K562 (cell line): ENCODE results near the gene PFN3. TPM values are rescaled to one million over a fixed set of nuclear protein-coding genes. Genes with fewer than 3 reads are reported as not detected.

Source experiments
- CC2D1A ChIP-seq: fragments of 450-650 bp; IDR thresholded peaks from 2 replicates; pipeline ENCODE4 v1.6.1; 2017; ENCODE audit warnings: mild to moderate bottlenecking
- CCNT2 ChIP-seq: IDR thresholded peaks from 2 replicates; pipeline ENCODE4 v1.6.1; 2011; ENCODE audit warnings: borderline replicate concordance, low read depth, mild to moderate bottlenecking, moderate library complexity, mixed read lengths, low read length; ENCODE audit not compliant: insufficient read length; ENCODE audit errors: extremely low read depth
- CTBP1 ChIP-seq: fragments of 450-650 bp; IDR thresholded peaks from 2 replicates; pipeline ENCODE4 v1.6.1; 2016; ENCODE audit warnings: borderline replicate concordance
- DLX4 ChIP-seq: fragments of 250-450 bp; sonication (Bioruptor Pico); IDR thresholded peaks from 2 replicates; pipeline ENCODE4 v1.6.1; 2021; ENCODE audit warnings: mild to moderate bottlenecking
- ELF2 ChIP-seq: fragments of 250-450 bp; sonication (Bioruptor Pico); IDR thresholded peaks from 2 replicates; pipeline ENCODE4 v1.5.0; 2021; ENCODE audit warnings: mild to moderate bottlenecking
- ETV6 ChIP-seq, 3 experiments: fragments of 150-350 bp in 1 of 3; sonication (generic) in 1 of 3; formaldehyde crosslinking in 1 of 3; IDR thresholded peaks; 2 replicates each; pipeline versions ENCODE4 v1.6.1 to v1.8.0; 2014 to 2022; ENCODE audit warnings: borderline replicate concordance in 2 of 3, low read depth in 2 of 3, antibody characterized with exemption in 1 of 3, low read length in 1 of 3, mild to moderate bottlenecking in 1 of 3, missing genetic modification reagents in 1 of 3
- HINFP ChIP-seq: fragments of 450-650 bp; conservative IDR thresholded peaks from 2 replicates; pipeline ENCODE4 v1.6.1; 2016; ENCODE audit warnings: missing genetic modification characterization, low read depth, mild to moderate bottlenecking, control low read depth, missing compliant biosample characterization
- MNT ChIP-seq, 2 experiments: fragments of 450-650 bp; conservative IDR thresholded peaks; 2 replicates each; pipeline ENCODE4 v1.6.1; 2017; ENCODE audit warnings: mild to moderate bottlenecking in 2 of 2, moderate library complexity in 2 of 2
- PKNOX1 ChIP-seq: fragments of 450-650 bp; IDR thresholded peaks from 2 replicates; pipeline ENCODE4 v1.6.1; 2016
- POLR2A ChIP-seq: fragments of 450-650 bp; conservative IDR thresholded peaks from 2 replicates; pipeline ENCODE4 v1.6.1; 2016
- RNF219 ChIP-seq: fragments of 250-450 bp; sonication (Bioruptor Pico); IDR thresholded peaks from 2 replicates; pipeline ENCODE4 v1.5.0; 2022; ENCODE audit warnings: mild to moderate bottlenecking
- SIN3B ChIP-seq: fragments of 450-650 bp; IDR thresholded peaks from 2 replicates; pipeline ENCODE4 v1.6.1; 2017; ENCODE audit warnings: low read depth, mild to moderate bottlenecking, moderate library complexity
- STAT6 ChIP-seq: sonication (generic); formaldehyde crosslinking; IDR thresholded peaks from 2 replicates; pipeline ENCODE4 v1.8.1; 2023; ENCODE audit warnings: mild to moderate bottlenecking, missing genetic modification reagents
- SUPT5H ChIP-seq: fragments of 450-650 bp; IDR thresholded peaks from 2 replicates; pipeline ENCODE4 v1.6.1; 2016
- TAF9B ChIP-seq: fragments of 450-650 bp; IDR thresholded peaks from 2 replicates; pipeline ENCODE4 v1.6.1; 2018; ENCODE audit warnings: mild to moderate bottlenecking; ENCODE audit not compliant: partially characterized antibody
- TBP ChIP-seq: optimal IDR thresholded peaks from 2 replicates; pipeline ENCODE3; 2011; ENCODE audit warnings: low read depth, low read length, improper control_type of control experiment
- ZNF830 ChIP-seq: fragments of 250-450 bp; sonication (Bioruptor Pico); IDR thresholded peaks from 2 replicates; pipeline ENCODE4 v1.5.0; 2021; ENCODE audit warnings: mild to moderate bottlenecking
- polyA plus RNA-seq, 8 experiments: library from polyadenylated mRNA; depleted of rRNA in 4 of 8; stranded (reverse) in 5 of 8; unstranded in 3 of 8; fragments of >200 nt; fragmentation: Nextera tagmentation in 2 of 8; fragmentation: Illumina TruSeq in 1 of 8; extraction: Ambion mirVana in 2 of 8; extraction: Trizol in 1 of 8; gene quantifications; 2 replicates each; pipeline versions ENCODE4 v1.2.1 to v1.2.3, GENCODE V29; 2011 to 2014; ENCODE audit warnings: inconsistent platforms in 1 of 8, missing spikeins in 1 of 8
- total RNA-seq, 7 experiments: library from RNA; depleted of rRNA in 6 of 7; stranded (reverse); fragments of >200 nt in 6 of 7; fragmentation: Illumina TruSeq in 2 of 7; extraction: Trizol in 2 of 7; gene quantifications; 2 replicates each; pipeline versions ENCODE4 v1.2.1 to v1.2.3, GENCODE V29; 2011 to 2021; ENCODE audit warnings: low replicate concordance in 1 of 7

Gene PFN3
- total and polyA plus RNA-seq, 9 of the 15 experiments (the other 6 are each of a cell fraction or from before 2014, with no cell fraction given): not detected

GRCh38 chr5:177351392-177352329 is 48.8 kb downstream of the PFN3 start, which contains the start of gene LMAN2 (continued):
- TF ChIP-seq RNF219 (no peak), TAF9B (peak; percentile 94), CTBP1 (no peak; the same call in 1 of the 2 replicates), CCNT2 (no peak), SIN3B (peak; percentile 98), POLR2A (peak; percentile 91), ETV6 (IDR thresholded peaks at IDR 0.05; ENCODE audit: borderline replicate concordance in 1 of 2, low read depth in 2 of 2, low read length in 1 of 2) (no peak), ETV6 (CRISPR knock-in tag; IDR thresholded peaks at IDR 0.05; ENCODE audit: borderline replicate concordance) (no peak), CC2D1A (0 out of 2 replicates have a peak, but pooled peaks have one; percentile 29), ZNF830 (CRISPR knock-in tag) (no peak), ELF2 (CRISPR knock-in tag) (peak; percentile 100), PKNOX1 (peak; percentile 100), TBP (peak; percentile 81), STAT6 (CRISPR knock-in tag) (no peak), SUPT5H (peak; percentile 90), HINFP (tag) (no peak), DLX4 (CRISPR knock-in tag) (no peak), MNT (conservative IDR thresholded peaks at IDR 0.05) (peak; percentile 87 to 93)
